ENCODE results near the gene SPDL1.

GRCh38 chr5:169583424-169584220 lies at the start of gene SPDL1:
- TF ChIP-seq CTCF (IDR thresholded peaks at IDR 0.05; ENCODE audit: poor library complexity) (no peak), EZH2phosphoT487 (IDR thresholded peaks at IDR 0.05; ENCODE audit: low read depth, severe bottlenecking, unreplicated experiment) (no peak), EZH2 (IDR thresholded peaks at IDR 0.05; ENCODE audit: borderline replicate concordance) (no peak)

Measured in hepatocyte (in vitro differentiated cells).